Kidney epithelial cell (primary cell): Measurements from ENCODE around the gene SRPK2. TPM values are rescaled to one million over a fixed set of nuclear protein-coding genes. Genes with fewer than 3 reads are reported as not detected.

Experiments
- DNase-seq: peaks from one replicate; pipeline ENCODE4 v3.0.0-alpha.2; 2010; ENCODE audit warnings: low read depth
- H3K27me3 ChIP-seq: 2 replicates; pipeline ENCODE4 v1.6.0; 2011; ENCODE audit warnings: low read length; ENCODE audit not compliant: control insufficient read depth, insufficient read depth
- H3K36me3 ChIP-seq: 2 replicates; pipeline ENCODE4 v1.5.1; 2011; ENCODE audit warnings: low read length; ENCODE audit not compliant: control insufficient read depth, insufficient read depth
- H3K4me3 ChIP-seq: 2 replicates; pipeline ENCODE4 v1.5.1; 2011; ENCODE audit warnings: low read depth, mild to moderate bottlenecking, control low read depth, low read length
- total RNA-seq: library from RNA; depleted of rRNA; stranded (reverse); fragments of >200 nt; gene quantifications from 2 replicates; pipeline ENCODE4 v1.2.3, GENCODE V29; 2015
- TF ChIP-seq, protein P1 (sequence below): IDR thresholded peaks from 2 replicates; pipeline ENCODE4 v1.5.1; 2011; ENCODE audit warnings: mild to moderate bottlenecking, moderate library complexity, low read length, control low read depth, inconsistent platforms; ENCODE audit not compliant: insufficient read depth, poor library complexity, severe bottlenecking

Gene SRPK2
- total RNA-seq, 1 donor from 2014 or later, result 33.9 TPM

DNA sequence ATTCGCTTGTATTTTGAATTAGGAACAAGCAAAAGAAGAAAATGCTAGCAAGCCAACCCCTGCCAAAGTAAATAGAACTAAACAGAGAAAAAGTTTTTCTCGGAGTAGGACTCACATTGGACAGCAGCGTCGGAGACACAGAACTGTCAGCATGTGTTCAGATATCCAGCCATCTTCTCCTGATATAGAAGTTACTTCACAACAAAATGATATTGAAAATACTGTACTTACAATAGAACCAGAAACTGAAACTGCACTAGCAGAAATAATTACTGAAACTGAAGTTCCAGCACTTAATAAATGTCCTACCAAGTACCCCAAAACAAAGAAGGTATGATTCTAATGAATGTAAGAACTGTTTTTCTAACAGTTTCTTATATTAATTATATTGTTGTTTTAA, 286.9 kb downstream of the SRPK2 start:
- TF ChIP-seq, protein P1, sequence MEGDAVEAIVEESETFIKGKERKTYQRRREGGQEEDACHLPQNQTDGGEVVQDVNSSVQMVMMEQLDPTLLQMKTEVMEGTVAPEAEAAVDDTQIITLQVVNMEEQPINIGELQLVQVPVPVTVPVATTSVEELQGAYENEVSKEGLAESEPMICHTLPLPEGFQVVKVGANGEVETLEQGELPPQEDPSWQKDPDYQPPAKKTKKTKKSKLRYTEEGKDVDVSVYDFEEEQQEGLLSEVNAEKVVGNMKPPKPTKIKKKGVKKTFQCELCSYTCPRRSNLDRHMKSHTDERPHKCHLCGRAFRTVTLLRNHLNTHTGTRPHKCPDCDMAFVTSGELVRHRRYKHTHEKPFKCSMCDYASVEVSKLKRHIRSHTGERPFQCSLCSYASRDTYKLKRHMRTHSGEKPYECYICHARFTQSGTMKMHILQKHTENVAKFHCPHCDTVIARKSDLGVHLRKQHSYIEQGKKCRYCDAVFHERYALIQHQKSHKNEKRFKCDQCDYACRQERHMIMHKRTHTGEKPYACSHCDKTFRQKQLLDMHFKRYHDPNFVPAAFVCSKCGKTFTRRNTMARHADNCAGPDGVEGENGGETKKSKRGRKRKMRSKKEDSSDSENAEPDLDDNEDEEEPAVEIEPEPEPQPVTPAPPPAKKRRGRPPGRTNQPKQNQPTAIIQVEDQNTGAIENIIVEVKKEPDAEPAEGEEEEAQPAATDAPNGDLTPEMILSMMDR, result no peak
- Histone ChIP-seq H3K36me3 (no peaks in the 10 kb centered on the region), H3K27me3 (no peaks in the 10 kb centered on the region), H3K4me3 (no peak overlapping the region)
- no peak for DNase-seq

DNA sequence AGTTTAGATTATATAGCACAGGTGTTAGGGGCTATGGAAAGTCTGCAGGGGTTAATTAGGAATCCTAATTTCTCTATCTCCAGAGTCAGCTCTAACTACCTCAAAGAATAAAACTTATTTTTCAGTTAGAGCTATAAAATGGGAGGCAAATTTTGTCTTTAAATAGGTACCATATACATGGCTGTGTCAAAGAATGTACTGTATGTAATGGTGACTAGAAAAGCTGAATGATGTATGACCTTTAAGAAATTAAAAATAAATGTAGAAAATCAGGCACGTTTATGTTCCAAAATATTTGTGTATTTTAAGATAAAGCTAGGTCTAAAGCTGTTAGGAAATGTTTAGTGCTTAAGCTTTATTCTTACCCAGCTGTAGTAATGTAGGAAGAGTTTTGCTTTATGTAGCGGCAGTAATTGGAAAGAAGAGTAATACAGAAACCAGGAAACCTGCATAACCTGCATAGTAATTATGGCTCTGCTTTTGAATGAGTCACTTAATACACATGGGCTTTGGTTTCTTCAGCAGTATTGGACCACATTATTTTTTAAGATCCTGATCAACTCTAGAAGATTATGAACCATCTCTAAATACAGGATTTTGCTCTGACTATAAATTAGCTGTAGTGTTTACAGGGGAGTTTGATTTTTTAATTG, 289.7 kb downstream of the SRPK2 start:
- H3K4me3 ChIP-seq, result no peak overlapping the region
- no peaks in the 10 kb centered on the region for H3K36me3 ChIP-seq
- no peak for DNase-seq
- TF ChIP-seq, protein P1, result no peak
- H3K27me3 ChIP-seq, result no peaks in the 10 kb centered on the region

DNA sequence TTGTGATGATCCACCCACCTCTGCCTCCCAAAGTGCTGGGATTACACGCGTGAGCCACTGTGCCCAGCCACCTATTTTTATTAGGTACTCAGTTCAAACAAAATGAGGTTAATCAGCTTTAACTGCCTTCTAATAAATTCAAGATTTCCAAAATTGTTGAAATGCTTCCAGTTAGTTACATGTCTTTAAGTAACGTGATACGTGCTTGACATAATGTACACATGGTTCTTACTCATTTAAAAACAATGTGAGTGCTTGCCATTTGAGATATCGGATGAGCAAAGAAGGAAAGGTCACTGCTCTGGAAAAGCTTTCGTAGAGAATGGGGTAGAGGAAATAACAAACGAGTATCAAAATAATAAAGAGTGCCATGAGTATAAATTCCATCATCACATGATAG, 291.1 kb downstream of the SRPK2 start:
- Histone ChIP-seq H3K27me3 (no peaks in the 10 kb centered on the region), H3K4me3 (no peak overlapping the region), H3K36me3 (no peaks in the 10 kb centered on the region)
- DNase-seq, result no peak
- TF ChIP-seq, protein P1, result no peak

DNA sequence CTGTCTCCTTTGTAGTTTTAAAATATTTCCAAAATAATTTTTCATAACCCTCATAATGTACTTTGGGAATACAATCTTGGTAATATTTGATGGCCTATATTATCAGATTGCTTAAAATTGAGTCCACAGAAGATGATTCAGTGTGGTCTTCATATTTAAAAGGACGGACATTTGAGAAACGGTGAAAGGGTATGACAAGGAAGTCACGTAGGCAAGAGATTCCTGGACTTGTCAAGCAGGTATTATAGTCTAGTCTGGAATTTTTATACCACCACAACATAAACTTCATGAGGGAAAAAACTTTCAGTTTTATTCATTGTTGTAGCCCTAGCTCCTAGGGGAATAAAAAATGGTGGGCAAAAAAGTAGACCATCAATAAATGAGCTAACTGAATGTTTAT, 292.4 kb downstream of the SRPK2 start:
- Histone ChIP-seq H3K27me3 (no peaks in the 10 kb centered on the region), H3K36me3 (no peaks in the 10 kb centered on the region), H3K4me3 (no peak overlapping the region)
- TF ChIP-seq, protein P1, result no peak
- no peak for DNase-seq

DNA sequence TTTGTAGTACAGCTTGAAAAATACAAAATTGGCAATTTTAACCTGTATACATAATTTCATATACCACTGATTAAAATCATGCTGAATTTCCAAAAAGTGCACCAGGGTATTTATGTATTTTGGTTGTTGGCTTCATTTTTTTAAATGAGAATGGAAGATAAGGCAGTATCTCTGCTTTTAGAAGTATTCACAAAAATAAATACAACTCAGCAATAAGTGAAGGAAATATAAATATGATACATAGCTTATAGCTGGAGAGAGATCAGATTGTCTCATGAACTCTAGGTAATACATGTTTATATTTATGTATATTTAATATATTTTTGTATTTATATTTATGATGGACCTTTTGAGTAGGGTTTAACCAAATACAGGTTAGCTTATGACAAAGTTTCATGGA, 293.8 kb downstream of the SRPK2 start:
- no peaks in the 10 kb centered on the region for H3K36me3 ChIP-seq
- no peak overlapping the region for H3K4me3 ChIP-seq
- TF ChIP-seq, protein P1, result no peak
- no peaks in the 10 kb centered on the region for H3K27me3 ChIP-seq
- DNase-seq, result no peak

DNA sequence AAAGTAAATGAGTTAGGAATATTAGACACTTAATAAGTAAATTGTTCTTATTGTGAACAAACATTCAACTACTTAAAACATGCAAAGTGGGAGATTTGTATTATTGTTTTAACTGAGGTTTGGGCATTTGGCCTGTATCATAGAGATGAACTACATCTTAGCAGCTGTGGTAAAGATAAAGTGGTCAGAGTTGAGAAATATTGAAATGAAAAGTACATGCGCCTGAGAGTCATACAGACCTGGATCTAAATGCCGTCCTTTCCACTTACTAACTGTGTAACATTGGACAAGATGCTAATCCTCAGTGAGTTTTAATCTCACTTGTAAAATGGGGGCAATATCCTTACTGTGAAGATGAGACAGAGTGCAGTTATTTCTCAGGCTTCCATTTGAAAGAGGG, 300.3 kb downstream of the SRPK2 start:
- Histone ChIP-seq H3K27me3 (no peaks in the 10 kb centered on the region), H3K36me3 (no peaks in the 10 kb centered on the region), H3K4me3 (no peak overlapping the region)
- TF ChIP-seq, protein P1, result no peak
- no peak for DNase-seq
